GM19324 (cell line): ENCODE measurements around the gene ZFPM1.

Experiments
- ATAC-seq: cut with Tn5 transposase; IDR thresholded peaks from one replicate; pipeline ENCODE4 v1.9.1; 2021; ENCODE audit warnings: mild to moderate bottlenecking, moderate library complexity; ENCODE audit not compliant: unreplicated experiment, low FRiP score

ZFPM1 gene

GRCh38 chr16:88535191-88535856, 82.2 kb downstream of the ZFPM1 start:
- ATAC-seq: no peak

GRCh38 chr16:88535857-88536222, 82.8 kb downstream of the ZFPM1 start:
- ATAC-seq: no peak

- no peak for ATAC-seq
Observed at GRCh38 chr16:88536510-88536909, 83.4 kb downstream of the ZFPM1 start.

GRCh38 chr16:88536971-88537751, 84.1 kb downstream of the ZFPM1 start:
- ATAC-seq: no peak

GRCh38 chr16:88537859-88538258, 84.8 kb downstream of the ZFPM1 start:
- no peak for ATAC-seq

- ATAC-seq: no peak
Observed at GRCh38 chr16:88538366-88539060, 85.4 kb downstream of the ZFPM1 start.

- ATAC-seq: no peak
Observed at GRCh38 chr16:88539261-88539651, 86.2 kb downstream of the ZFPM1 start.

- ATAC-seq: no peak
Observed at GRCh38 chr16:88539652-88540345, 86.7 kb downstream of the ZFPM1 start.

- no peak for ATAC-seq
Observed at GRCh38 chr16:88540346-88540977, 87.4 kb downstream of the ZFPM1 start.

GRCh38 chr16:88541831-88542616, 88.9 kb downstream of the ZFPM1 start:
- ATAC-seq: no peak

- no peak for ATAC-seq
Observed at GRCh38 chr16:88543230-88543813, 90.2 kb downstream of the ZFPM1 start.

GRCh38 chr16:88545781-88546180, 92.7 kb downstream of the ZFPM1 start:
- no peak for ATAC-seq

GRCh38 chr16:88548131-88548874, 95.2 kb downstream of the ZFPM1 start:
- no peak for ATAC-seq

GRCh38 chr16:88548985-88549384, 95.9 kb downstream of the ZFPM1 start:
- ATAC-seq: no peak

- ATAC-seq: no peak
Observed at GRCh38 chr16:88549671-88550245, 96.7 kb downstream of the ZFPM1 start.

GRCh38 chr16:88550246-88550661, 97.2 kb downstream of the ZFPM1 start:
- ATAC-seq: no peak

- no peak for ATAC-seq
Observed at GRCh38 chr16:88552166-88552565, 99.1 kb downstream of the ZFPM1 start.

GRCh38 chr16:88552815-88553214, 99.7 kb downstream of the ZFPM1 start:
- ATAC-seq: no peak
